HCT116 (cell line): Measurements from ENCODE around the gene HAPLN3. TPM values are rescaled to one million over a fixed set of nuclear protein-coding genes. Genes with fewer than 3 reads are reported as not detected.
A peak's percentile ranks its signal among the peaks of the same experiment; 100 is the strongest.

Experiments
- ATAC-seq: fragments of 200-7000 bp; cut with Tn5 transposase; 2 replicates; pipeline ENCODE4 v1.9.1; 2020; ENCODE audit warnings: mild to moderate bottlenecking, moderate library complexity
- BruUV-seq: library from RNA; stranded (reverse); fragments of 400-500 nt; replicated peaks from 2 replicates; lab custom pipeline; 2021; lab: Mats Ljungman, UMichigan
- CTCF ChIA-PET: fragments of 300-600 bp; sonication (Branson Sonifier 250); formaldehyde crosslinking; loops from one replicate; lab custom pipeline; 2021; ENCODE audit warnings: antibody characterized with exemption; lab: Charles Lee
- POLR2A ChIA-PET: fragments of 300-600, 350-600 bp; sonication (Branson Sonifier 250); formaldehyde crosslinking; loops from one replicate; lab custom pipeline; 2021; ENCODE audit warnings: antibody characterized with exemption; lab: Charles Lee
- RAD21 ChIA-PET, 2 experiments: fragments of 300-600 bp; sonication (Branson Sonifier 250); formaldehyde crosslinking; loops; one replicate each; lab custom pipeline; 2023; ENCODE audit warnings: low total read pairs in 2 of 2; ENCODE audit not compliant: uncharacterized antibody in 2 of 2, unreplicated experiment in 2 of 2, low non-redundant PET in 1 of 2; lab: Charles Lee
- DNase-seq: peaks from one replicate; pipeline ENCODE4 v3.0.0-alpha.2; 2010; ENCODE audit warnings: low read depth, low spot score
- H2AFZ ChIP-seq: fragments of 200-600 bp; shearing (Covaris generic), sonication (generic); 2 replicates; pipeline ENCODE4 v1.6.1; 2017; ENCODE audit warnings: low read depth, mixed run types, mixed read lengths, antibody characterized with exemption, low read length; ENCODE audit not compliant: poor library complexity, severe bottlenecking
- H3K27ac ChIP-seq: 2 replicates; pipeline ENCODE4 v1.5.1; 2012; ENCODE audit warnings: low read depth, low read length
- H3K27me3 ChIP-seq: fragments of 200-600 bp; sonication (generic); 2 replicates; pipeline ENCODE4 v1.6.1; 2016; ENCODE audit warnings: mixed run types, low read length, mixed read lengths; ENCODE audit not compliant: insufficient read depth
- H3K36me3 ChIP-seq, 2 experiments: fragments of 200-500 bp in 1 of 2; fragments of 200-600 bp in 1 of 2; sonication (Bioruptor generic) in 1 of 2; sonication (generic) in 1 of 2; 2 replicates each; pipeline versions ENCODE4 v1.5.1 to v1.6.1; 2014 to 2016; ENCODE audit warnings: low read length in 2 of 2, inconsistent platforms in 1 of 2, mixed read lengths in 1 of 2, mixed run types in 1 of 2; ENCODE audit not compliant: insufficient read depth in 2 of 2, control insufficient read depth in 1 of 2
- H3K4me1 ChIP-seq, 2 experiments: fragments of 200-600 bp in 1 of 2; sonication (generic) in 1 of 2; 2 replicates each; pipeline versions ENCODE4 v1.5.1 to v1.6.1; 2012 to 2017; ENCODE audit warnings: low read length in 2 of 2, inconsistent platforms in 1 of 2, mild to moderate bottlenecking in 1 of 2, mixed read lengths in 1 of 2, mixed run types in 1 of 2, moderate library complexity in 1 of 2; ENCODE audit not compliant: insufficient read depth in 2 of 2, control insufficient read depth in 1 of 2
- H3K4me2 ChIP-seq: fragments of 200-600 bp; sonication (generic); 2 replicates; pipeline ENCODE4 v1.6.1; 2017; ENCODE audit warnings: mixed run types, low read length, mixed read lengths
- H3K4me3 ChIP-seq, 2 experiments: fragments of 200-600 bp in 1 of 2; sonication (generic) in 1 of 2; replicated peaks in 1 of 2; 2 replicates each; pipeline ENCODE4 v1.5.1; 2011 to 2016; ENCODE audit warnings: low read length in 2 of 2, control low read depth in 1 of 2, low read depth in 1 of 2, mild to moderate bottlenecking in 1 of 2, mixed read lengths in 1 of 2, mixed run types in 1 of 2
- H3K79me2 ChIP-seq: fragments of 200-600 bp; sonication (generic); 2 replicates; pipeline ENCODE4 v1.6.1; 2017; ENCODE audit warnings: mild to moderate bottlenecking, mixed run types, low read length, moderate library complexity, mixed read lengths; ENCODE audit not compliant: insufficient read depth
- H3K9ac ChIP-seq: fragments of 200-600 bp; sonication (generic); 2 replicates; pipeline ENCODE4 v1.6.1; 2016; ENCODE audit warnings: low read length, mixed read lengths
- H3K9me2 ChIP-seq: fragments of 200-600 bp; sonication (generic), shearing (Covaris generic); 2 replicates; pipeline ENCODE4 v1.6.1; 2017; ENCODE audit warnings: mixed run types, mild to moderate bottlenecking, moderate library complexity; ENCODE audit not compliant: insufficient read depth
- H3K9me3 ChIP-seq, 2 experiments: fragments of 200-500 bp in 1 of 2; fragments of 200-600 bp in 1 of 2; sonication (Bioruptor generic) in 1 of 2; sonication (generic) in 1 of 2; 2 replicates each; pipeline ENCODE4 v1.6.1; 2014 to 2017; ENCODE audit warnings: low read length in 2 of 2, mixed read lengths in 2 of 2, inconsistent platforms in 1 of 2, low read depth in 1 of 2, mild to moderate bottlenecking in 1 of 2, mixed run types in 1 of 2, moderate library complexity in 1 of 2; ENCODE audit not compliant: control insufficient read depth in 1 of 2, insufficient read depth in 1 of 2
- H4K20me1 ChIP-seq: fragments of 200-600 bp; sonication (generic), shearing (Covaris generic); 2 replicates; pipeline ENCODE4 v1.6.1; 2017; ENCODE audit warnings: mixed run types, mild to moderate bottlenecking, moderate library complexity; ENCODE audit not compliant: insufficient read depth
- ATF3 ChIP-seq: IDR thresholded peaks from 2 replicates; pipeline ENCODE4 v1.6.1; 2012
- CEBPB ChIP-seq: IDR thresholded peaks from 2 replicates; pipeline ENCODE4 v1.6.1; 2012; ENCODE audit warnings: low read depth
- CTCF ChIP-seq, 3 experiments: fragments of 200-600 bp in 1 of 3; sonication (generic) in 1 of 3; IDR thresholded peaks in 2 of 3; conservative IDR thresholded peaks in 1 of 3; 2 replicates each; pipeline ENCODE4 v1.5.1; 2012 to 2017; ENCODE audit warnings: low read depth in 2 of 3, low read length in 2 of 3, antibody characterized with exemption in 1 of 3, borderline replicate concordance in 1 of 3, control low read depth in 1 of 3, mild to moderate bottlenecking in 1 of 3, mixed read lengths in 1 of 3, mixed run types in 1 of 3, moderate library complexity in 1 of 3; ENCODE audit not compliant: insufficient read depth in 1 of 3
- EZH2 ChIP-seq: fragments of 200-600 bp; sonication (generic); IDR thresholded peaks from 2 replicates; pipeline ENCODE4 v1.6.1; 2017; ENCODE audit warnings: antibody characterized with exemption, mixed run types
- MAX ChIP-seq: IDR thresholded peaks from 2 replicates; pipeline ENCODE4 v1.6.1; 2012
- REST ChIP-seq: IDR thresholded peaks from 2 replicates; pipeline ENCODE4 v1.6.1; 2012; ENCODE audit warnings: low read depth
- TCF7L2 ChIP-seq: IDR thresholded peaks from 2 replicates; pipeline ENCODE4 v1.7.0; 2011; ENCODE audit warnings: borderline replicate concordance, inconsistent platforms; ENCODE audit not compliant: insufficient read depth, insufficient read length; ENCODE audit errors: extremely low read depth
- YY1 ChIP-seq: IDR thresholded peaks from 2 replicates; pipeline ENCODE4 v1.6.1; 2011; ENCODE audit warnings: low read length, low read depth, moderate library complexity, mild to moderate bottlenecking; ENCODE audit not compliant: insufficient replicate concordance; ENCODE audit errors: extremely low read depth
- intact Hi-C: fragments of 100-400 bp; cut with micrococcal nuclease; formaldehyde crosslinking; loops from 2 replicates; pipeline ENCODE4 v1.10.0; 2022
- total RNA-seq: library from RNA; stranded (reverse); gene quantifications from one replicate; pipeline ENCODE4 v1.2.1, GENCODE V29; 2021; ENCODE audit not compliant: unreplicated experiment

Gene HAPLN3
- total RNA-seq, 1 experiment from 2014 or later: 10.9 TPM

- Histone ChIP-seq H3K36me3 (no peaks in the 10 kb centered on the region), H3K4me1 (peaks cover 23 to 50% of the 10 kb centered on the region in 2 experiments), H4K20me1 (no peaks in the 10 kb centered on the region), H3K9me3 (no peaks in the 10 kb centered on the region), H3K4me2 (peak overlapping the region; percentile 69), H3K79me2 (no peaks in the 10 kb centered on the region), H2AFZ (no peak overlapping the region), H3K27ac (peak overlapping the region; percentile 3; the same call in 1 of the 2 replicates), H3K4me3 (no peak overlapping the region), H3K9ac (no peak overlapping the region), H3K27me3 (no peaks in the 10 kb centered on the region), H3K9me2 (no peaks in the 10 kb centered on the region)
- POLR2A ChIA-PET: interaction anchor here (1.2 kb wide), 1 partner anchor 7 kb away, joined by 3 read pairs; no protein-coding TSS in a partner anchor
- RAD21 ChIA-PET: no interaction called here
- no TSS peak for BruUV-seq
- ATAC-seq (peak; percentile 5), DNase-seq (no peak)
- CTCF ChIA-PET: interaction anchor here (1.3 to 1.7 kb wide), 2 partner anchors 15 to 17 kb away, joined by 4 to 6 read pairs; no protein-coding TSS in a partner anchor
- intact Hi-C loops: loop anchor here (5.0 kb wide), 1 partner anchor 240 kb away; no protein-coding TSS in a partner anchor
- TF ChIP-seq ATF3 (no peak), CEBPB (no peak), EZH2 (no peak), MAX (no peak), TCF7L2 (no peak), REST (no peak), YY1 (no peak), CTCF (IDR thresholded peaks at IDR 0.05 in 2 of 3, conservative IDR thresholded peaks at IDR 0.05 in 1 of 3; ENCODE audit: borderline replicate concordance in 1 of 3, insufficient read depth in 1 of 3, low read depth in 2 of 3, low read length in 2 of 3) (no peak)
- TF ChIP-seq, all 23 proteins: peak for 0
These were observed 1.8 kb upstream of the HAPLN3 start for GRCh38 chr15:88897142-88897455.
